Esophagus squamous epithelium (tissue), 5 donors: ENCODE data around the gene LIPH. TPM values are rescaled to one million over a fixed set of nuclear protein-coding genes. Genes with fewer than 3 reads are reported as not detected.
A peak's percentile ranks its signal among the peaks of the same experiment; 100 is the strongest.

Source experiments
- DNase-seq: peaks from one replicate; lab custom pipeline; 2025; lab: John Stamatoyannopoulos, UW
- H3K27ac ChIP-seq, 4 donors: fragments of 200-600 bp; sonication (generic); one replicate each; pipeline ENCODE4 v1.5.1; 2016 to 2019; ENCODE audit warnings: mild to moderate bottlenecking in 1 of 4
- H3K27me3 ChIP-seq, 4 donors: fragments of 200-600 bp; sonication (generic); 1 replicate in 3 of 4; 2 replicates in 1 of 4; pipeline versions ENCODE4 v1.5.1 to v1.6.0; 2017 to 2021; ENCODE audit warnings: antibody characterized with exemption in 1 of 4
- H3K36me3 ChIP-seq, 3 donors: fragments of 200-600 bp; sonication (generic); one replicate each; pipeline ENCODE4 v1.5.1; 2016 to 2019
- H3K4me1 ChIP-seq, 3 donors: fragments of 200-600 bp; sonication (generic); one replicate each; pipeline ENCODE4 v1.5.1; 2017 to 2019
- H3K4me3 ChIP-seq, 4 donors: fragments of 200-600 bp; sonication (generic); 1 replicate in 3 of 4; 2 replicates in 1 of 4; pipeline ENCODE4 v1.5.1; 2016 to 2019; ENCODE audit warnings: mild to moderate bottlenecking in 2 of 4, moderate library complexity in 1 of 4
- H3K9me3 ChIP-seq, 3 donors: fragments of 200-600 bp; sonication (generic); one replicate each; pipeline ENCODE4 v1.5.1; 2016 to 2019
- POLR2A ChIP-seq, 4 donors: fragments of 450-650 bp; IDR thresholded peaks; one replicate each; pipeline ENCODE4 v1.6.1; 2017; ENCODE audit warnings: antibody characterized with exemption in 4 of 4, mild to moderate bottlenecking in 4 of 4, moderate library complexity in 3 of 4
- WGBS, 2 donors: methylation state at CpG; one replicate each; pipeline ENCODE4 v1.1.5; 2018; 5-methylcytosine and 5-hydroxymethylcytosine counted together
- intact Hi-C: fragments of 100-400 bp; cut with DNase I; formaldehyde crosslinking; loops from one replicate; pipeline ENCODE4 v1.15.0; 2022
- total RNA-seq, 4 donors: library from RNA; depleted of rRNA; stranded (reverse); fragments of >200 nt; gene quantifications; one replicate each; pipeline ENCODE4 v1.1.0, GENCODE V29; 2016
- TF ChIP-seq, protein P1 (sequence below), 6 experiments: fragments of 450-650 bp in 4 of 6; fragments of 200-600 bp in 2 of 6; sonication (generic) in 2 of 6; IDR thresholded peaks; one replicate each; pipeline ENCODE4 v1.5.1; 2016 to 2019; ENCODE audit warnings: antibody characterized with exemption in 6 of 6, mild to moderate bottlenecking in 4 of 6, moderate library complexity in 4 of 6
- donor health status: DM: yes; HTN: yes; CAD: no.

LIPH gene
- total RNA-seq, 4 donors from 2014 or later: 5.7 to 11.3 (median 10.8) TPM

DNA sequence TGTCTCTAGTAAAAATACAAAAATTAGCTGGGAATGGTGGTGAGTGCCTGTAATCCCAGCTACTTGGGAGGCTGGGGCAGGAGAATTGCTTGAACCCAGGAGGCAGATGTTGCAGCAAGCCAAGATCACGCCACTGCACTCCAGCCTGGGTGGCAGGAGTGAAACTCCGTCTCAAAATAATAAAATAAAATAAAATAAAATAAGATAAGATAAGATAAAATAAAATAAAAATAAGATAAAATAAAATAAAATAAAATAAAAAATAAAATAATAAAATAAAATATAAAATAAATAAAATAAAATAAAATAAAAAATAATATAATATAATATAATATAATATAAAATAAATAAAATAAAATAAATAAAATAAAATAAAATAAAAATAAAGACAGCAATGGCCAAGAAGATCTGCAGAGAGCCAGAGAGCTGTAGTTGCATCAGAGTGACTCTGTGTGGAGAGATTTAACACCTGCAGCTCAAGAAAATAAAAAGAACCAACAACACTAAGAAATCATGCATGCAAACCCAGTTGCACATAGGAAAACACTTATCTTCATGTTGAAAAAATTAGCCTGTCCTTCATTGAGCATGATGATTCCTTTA, 25.9 kb downstream of the LIPH start:
- no peak overlapping the region for H3K4me3 ChIP-seq
- no peaks in the 10 kb centered on the region for H3K36me3 ChIP-seq
- TF ChIP-seq, protein P1, sequence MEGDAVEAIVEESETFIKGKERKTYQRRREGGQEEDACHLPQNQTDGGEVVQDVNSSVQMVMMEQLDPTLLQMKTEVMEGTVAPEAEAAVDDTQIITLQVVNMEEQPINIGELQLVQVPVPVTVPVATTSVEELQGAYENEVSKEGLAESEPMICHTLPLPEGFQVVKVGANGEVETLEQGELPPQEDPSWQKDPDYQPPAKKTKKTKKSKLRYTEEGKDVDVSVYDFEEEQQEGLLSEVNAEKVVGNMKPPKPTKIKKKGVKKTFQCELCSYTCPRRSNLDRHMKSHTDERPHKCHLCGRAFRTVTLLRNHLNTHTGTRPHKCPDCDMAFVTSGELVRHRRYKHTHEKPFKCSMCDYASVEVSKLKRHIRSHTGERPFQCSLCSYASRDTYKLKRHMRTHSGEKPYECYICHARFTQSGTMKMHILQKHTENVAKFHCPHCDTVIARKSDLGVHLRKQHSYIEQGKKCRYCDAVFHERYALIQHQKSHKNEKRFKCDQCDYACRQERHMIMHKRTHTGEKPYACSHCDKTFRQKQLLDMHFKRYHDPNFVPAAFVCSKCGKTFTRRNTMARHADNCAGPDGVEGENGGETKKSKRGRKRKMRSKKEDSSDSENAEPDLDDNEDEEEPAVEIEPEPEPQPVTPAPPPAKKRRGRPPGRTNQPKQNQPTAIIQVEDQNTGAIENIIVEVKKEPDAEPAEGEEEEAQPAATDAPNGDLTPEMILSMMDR (IDR thresholded peaks at IDR 0.05): no peak
- no peak for TF ChIP-seq POLR2A (IDR thresholded peaks at IDR 0.05)
- peaks cover 0 to 26% (median 0%) of the 10 kb centered on the region in 4 donors for H3K27me3 ChIP-seq
- DNase-seq: no peak
- H3K27ac ChIP-seq: no peak overlapping the region
- no peaks in the 10 kb centered on the region for H3K9me3 ChIP-seq
- peaks cover 0 to 13% (median 4%) of the 10 kb centered on the region in 3 donors for H3K4me1 ChIP-seq
- intact Hi-C loops: no loop called here
- WGBS, 2 donors: 92 to 100% methylated on average over 1 to 2 of the region's 2 CpGs

GRCh38 chr3:185521349-185522138, 30.8 kb downstream of the LIPH start:
- Histone ChIP-seq H3K27ac (no peak overlapping the region), H3K9me3 (no peaks in the 10 kb centered on the region), H3K36me3 (no peaks in the 10 kb centered on the region), H3K4me3 (no peak overlapping the region), H3K4me1 (no peaks in the 10 kb centered on the region), H3K27me3 (peaks cover 0 to 26% (median 0%) of the 10 kb centered on the region in 4 donors)
- 85 to 93% methylated on average over 7 of the region's 7 CpGs for WGBS, 2 donors
- intact Hi-C loops: no loop called here
- TF ChIP-seq, protein P1 (IDR thresholded peaks at IDR 0.05): no peak
- TF ChIP-seq POLR2A (IDR thresholded peaks at IDR 0.05): no peak
- DNase-seq: no peak

- TF ChIP-seq POLR2A (IDR thresholded peaks at IDR 0.05): no peak
- TF ChIP-seq, protein P1 (IDR thresholded peaks at IDR 0.05): peak in 3 of 6 experiments; percentile 12 to 41 (median 14)
- no peaks in the 10 kb centered on the region for H3K9me3 ChIP-seq
- DNase-seq: no peak
- H3K4me1 ChIP-seq: no peaks in the 10 kb centered on the region
- H3K27ac ChIP-seq: no peak overlapping the region
- intact Hi-C loops: no loop called here
- 53 to 57% methylated on average over 5 of the region's 5 CpGs for WGBS, 2 donors
- H3K4me3 ChIP-seq: no peak overlapping the region
- H3K36me3 ChIP-seq: no peaks in the 10 kb centered on the region
- H3K27me3 ChIP-seq: peaks cover 0 to 20% (median 0%) of the 10 kb centered on the region in 4 donors
Observed at GRCh38 chr3:185519021-185519420, 33.4 kb downstream of the LIPH start.

DNA sequence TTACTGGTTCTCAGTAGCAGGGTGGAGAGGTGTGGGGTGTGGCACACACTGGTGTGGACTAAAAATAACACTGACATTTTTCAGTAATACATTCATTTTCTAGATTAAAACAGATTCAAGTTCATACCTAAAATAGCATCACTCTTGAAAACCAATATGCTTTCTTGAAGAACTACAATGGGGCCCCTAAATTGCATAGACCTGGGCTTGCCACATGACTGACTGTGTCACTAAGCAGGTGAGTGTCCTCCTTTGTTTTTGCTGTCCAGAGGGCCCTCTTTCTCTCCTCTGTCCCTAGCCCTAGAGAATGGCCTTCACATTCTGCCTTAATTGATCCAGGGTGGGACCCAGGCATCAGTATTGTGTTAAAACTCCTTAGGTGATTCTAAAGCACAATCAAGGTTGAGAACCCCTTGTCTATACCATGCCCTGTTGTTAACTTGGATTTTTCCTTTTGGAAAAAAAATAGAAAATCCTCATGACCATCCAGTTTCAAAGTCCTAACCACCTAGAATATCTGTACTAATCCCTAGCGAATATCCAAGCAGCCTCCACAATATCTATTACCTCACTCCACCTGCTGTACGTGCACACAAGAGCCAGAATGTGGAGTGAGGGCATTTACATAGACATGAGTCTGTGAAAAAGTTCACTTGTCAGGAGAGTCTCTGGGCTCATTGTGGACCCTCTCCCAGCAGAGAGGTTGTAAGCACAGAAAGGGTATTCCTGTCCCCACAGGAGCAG, 34.8 kb downstream of the LIPH start:
- no peaks in the 10 kb centered on the region for H3K9me3 ChIP-seq
- WGBS, 2 donors: 80 to 88% methylated on average over 2 of the region's 2 CpGs
- no peak for DNase-seq

More for the DNA sequence above, 34.8 kb downstream of the LIPH start:
- Histone ChIP-seq H3K4me3 (no peak overlapping the region), H3K27ac (no peak overlapping the region), H3K36me3 (no peaks in the 10 kb centered on the region), H3K27me3 (peaks cover 0 to 15% (median 0%) of the 10 kb centered on the region in 4 donors), H3K4me1 (no peaks in the 10 kb centered on the region)
- intact Hi-C loops: no loop called here
- TF ChIP-seq, protein P1 (IDR thresholded peaks at IDR 0.05): no peak
- TF ChIP-seq POLR2A (IDR thresholded peaks at IDR 0.05): no peak
